GM19438 (cell line): Measurements from ENCODE around the gene PEX11B.

Experiments
- ATAC-seq: cut with Tn5 transposase; IDR thresholded peaks from one replicate; pipeline ENCODE4 v1.9.1; 2021; ENCODE audit warnings: low read depth; ENCODE audit not compliant: unreplicated experiment

PEX11B gene

DNA sequence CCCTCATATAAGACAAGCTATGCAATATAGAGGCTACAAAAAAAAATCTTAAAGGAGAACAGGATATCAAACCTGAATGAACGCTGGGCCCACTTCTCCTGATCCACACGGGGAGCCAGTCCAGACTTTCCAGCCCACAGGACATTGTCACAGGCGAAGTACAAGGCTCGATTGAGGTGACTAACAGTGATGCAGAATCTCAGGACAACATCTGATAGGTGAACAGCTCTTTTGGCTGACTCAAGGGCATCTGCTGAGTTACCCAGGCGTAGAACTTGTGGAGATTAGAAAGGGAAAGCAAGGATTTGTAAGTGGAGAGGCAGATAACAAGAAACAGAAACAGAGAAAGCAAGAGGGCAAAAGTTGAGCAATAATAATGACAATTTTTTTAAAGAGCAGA lies 1.8 kb downstream of the PEX11B start:
- no peak for ATAC-seq

DNA sequence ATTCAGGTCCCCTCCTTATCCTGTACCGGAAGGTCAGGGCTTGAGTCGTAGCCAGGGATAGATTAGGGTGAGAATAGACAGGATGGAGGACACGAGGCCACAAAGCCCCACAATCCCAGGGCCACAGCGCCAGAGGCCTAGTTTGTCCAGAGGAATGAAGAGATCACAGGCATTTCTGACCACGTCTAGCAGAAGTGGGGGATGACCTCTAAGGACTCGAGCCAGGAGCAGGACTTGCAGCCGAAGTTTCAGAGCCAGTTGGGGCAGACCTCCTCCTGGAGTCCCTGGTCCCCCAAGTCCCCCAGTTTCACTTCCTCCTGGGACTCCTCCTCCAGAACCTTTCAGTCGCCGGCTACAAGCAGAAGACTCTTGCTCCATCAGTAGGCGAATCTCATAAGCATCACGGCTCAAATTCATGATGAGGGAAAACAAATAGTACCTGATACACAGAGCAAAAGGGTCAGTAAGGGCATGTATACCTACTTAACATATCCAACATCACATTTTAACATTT lies 6.3 kb downstream of the PEX11B start:
- no peak for ATAC-seq

DNA sequence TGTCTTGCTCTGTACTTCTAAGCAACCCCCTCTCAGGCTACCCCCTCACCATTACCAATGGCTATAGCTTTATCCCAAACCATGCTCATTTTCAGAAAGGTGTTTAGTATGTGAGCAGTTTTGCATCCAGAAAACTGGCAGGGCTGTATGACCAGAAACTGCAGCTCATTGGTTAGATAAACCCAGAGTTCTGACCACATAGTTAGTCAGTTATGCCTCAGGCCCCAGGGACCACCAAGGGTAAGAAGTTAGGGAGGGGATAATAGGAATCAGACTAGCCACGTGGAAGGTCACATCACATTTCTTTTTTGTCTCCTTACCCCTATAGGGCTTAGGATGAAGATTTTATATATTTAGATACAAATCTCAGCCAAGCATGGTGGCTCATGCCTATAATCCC lies 9.9 kb downstream of the PEX11B start:
- no peak for ATAC-seq

DNA sequence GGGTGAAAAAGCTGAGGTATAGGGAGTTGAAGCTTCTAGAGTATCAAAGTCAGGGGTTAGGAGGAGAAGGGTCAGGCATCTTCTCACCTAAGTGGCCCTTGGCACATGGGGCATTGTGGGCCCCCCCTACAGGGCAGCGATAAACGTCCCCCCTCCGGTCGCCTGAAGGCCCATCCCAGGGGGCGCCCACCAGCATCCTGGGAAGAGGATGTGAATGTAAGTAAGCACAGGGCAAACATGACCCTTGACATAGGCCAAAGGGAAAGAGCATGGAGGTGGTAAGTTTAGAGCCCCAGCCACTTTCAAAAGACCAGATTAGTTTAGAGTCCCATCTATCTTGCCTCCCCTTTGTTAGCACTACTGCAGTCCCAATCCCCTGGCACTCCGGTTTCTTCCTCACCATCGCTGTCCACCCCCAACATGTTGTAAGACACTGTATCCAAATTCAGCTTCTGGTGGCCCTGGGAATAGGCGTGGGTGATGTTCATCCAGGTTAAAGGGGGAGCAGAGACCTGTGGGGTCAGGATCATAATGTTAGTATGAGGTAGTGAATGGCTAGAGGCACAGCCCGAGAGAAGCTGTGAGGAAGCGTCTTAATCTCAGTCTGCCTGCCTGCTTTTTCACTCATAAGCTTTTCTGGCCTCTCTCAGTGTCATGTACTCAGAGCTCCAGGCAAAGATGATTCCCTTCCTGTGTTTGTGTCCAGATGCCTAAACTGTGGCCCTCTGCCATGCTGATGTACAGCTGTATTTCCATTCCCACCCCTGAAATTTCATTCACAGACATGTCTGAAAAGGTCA lies 11.4 kb downstream of the PEX11B start:
- no peak for ATAC-seq

DNA sequence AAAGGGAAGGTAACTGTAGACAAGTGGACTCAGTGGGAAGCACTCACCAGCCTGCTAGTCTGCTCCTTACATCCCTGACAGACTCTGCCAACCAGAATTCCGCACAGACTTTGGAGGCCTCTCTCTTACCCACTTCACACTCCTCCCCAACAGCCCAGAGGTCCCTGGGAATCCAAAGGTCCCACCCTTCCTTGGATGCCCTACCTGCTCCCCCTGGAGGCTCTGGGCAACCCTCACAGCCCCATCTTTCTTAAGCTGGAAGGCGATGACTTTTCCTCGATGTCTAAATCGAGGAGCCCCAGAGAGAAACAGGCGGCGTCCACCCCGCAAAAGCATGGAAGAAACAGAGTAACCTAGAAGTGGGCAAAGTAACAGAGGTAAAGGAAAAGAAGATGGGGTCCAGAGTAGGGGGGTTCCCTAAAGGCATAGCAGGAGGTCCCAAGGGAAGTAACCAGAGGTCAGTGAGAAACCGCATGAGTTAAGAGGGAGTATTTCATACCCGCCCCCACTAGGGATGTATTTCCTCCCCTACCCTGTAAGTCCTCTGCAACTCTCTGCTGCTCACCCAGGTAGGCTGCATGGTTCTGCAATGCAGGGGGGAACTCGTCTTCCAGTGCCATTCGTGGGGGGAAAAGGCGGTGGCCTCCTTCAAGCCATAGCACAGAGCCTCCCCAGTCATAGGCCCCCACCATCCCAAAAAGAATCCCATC lies 17.1 kb downstream of the PEX11B start:
- ATAC-seq = no peak

DNA sequence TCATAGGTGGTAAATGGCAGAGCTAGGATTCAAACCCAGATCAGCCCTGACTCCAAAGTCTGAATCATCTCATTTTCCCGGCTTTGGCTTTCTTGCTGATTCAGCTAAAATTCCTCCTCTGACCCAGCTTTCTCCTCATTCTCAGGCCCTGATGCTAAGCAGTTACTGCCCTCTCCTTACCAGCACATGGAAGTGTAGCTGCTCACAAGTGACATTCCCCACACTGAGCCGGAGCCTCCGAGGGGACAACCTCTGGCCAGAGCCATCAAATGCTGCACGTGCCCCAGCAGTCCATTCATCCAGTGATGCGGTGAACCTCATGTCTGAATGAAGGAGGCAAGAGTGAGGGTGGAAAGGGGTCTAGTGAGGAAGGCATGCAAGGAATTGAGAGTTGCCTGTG lies 19.8 kb downstream of the PEX11B start:
- no peak for ATAC-seq

DNA sequence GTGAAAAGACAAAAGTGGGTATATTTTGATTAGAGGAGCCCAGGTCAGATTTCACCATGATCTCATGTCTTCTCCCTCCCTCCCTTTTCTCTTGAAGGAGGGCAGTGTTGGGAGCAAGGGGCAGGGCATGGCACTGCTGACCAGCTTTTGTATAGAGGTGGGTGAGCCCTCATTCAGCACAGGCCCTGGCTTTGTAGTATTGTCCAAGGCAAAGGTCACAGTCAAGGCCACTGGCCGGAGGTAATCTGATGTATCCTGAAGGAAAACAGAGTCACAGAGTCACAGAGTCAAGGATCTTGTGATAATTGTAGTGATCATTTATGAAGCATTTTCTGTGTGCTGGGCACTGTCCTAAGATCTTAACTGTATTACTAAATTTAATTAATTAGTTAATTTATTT lies 20.5 kb downstream of the PEX11B start:
- no peak for ATAC-seq

DNA sequence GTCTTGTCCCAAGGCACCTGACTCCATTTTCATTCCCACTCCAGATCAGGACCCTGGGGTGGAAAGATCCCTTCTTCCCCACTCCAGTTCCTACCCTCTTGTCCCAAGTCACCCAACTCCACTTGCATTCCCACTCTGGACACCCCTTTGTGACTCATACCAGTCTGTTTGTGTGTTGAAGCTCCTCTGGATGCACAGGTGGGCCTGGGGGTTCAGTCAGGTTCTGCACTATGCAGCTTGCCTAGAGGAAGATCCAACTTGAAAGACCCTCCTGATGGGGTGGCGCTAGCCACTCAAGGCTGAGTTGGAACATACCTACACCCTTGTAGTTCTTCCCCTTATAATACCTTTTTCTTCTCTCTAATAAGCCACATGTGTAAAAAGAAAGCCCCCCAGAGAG lies 23.0 kb downstream of the PEX11B start:
- ATAC-seq = no peak

DNA sequence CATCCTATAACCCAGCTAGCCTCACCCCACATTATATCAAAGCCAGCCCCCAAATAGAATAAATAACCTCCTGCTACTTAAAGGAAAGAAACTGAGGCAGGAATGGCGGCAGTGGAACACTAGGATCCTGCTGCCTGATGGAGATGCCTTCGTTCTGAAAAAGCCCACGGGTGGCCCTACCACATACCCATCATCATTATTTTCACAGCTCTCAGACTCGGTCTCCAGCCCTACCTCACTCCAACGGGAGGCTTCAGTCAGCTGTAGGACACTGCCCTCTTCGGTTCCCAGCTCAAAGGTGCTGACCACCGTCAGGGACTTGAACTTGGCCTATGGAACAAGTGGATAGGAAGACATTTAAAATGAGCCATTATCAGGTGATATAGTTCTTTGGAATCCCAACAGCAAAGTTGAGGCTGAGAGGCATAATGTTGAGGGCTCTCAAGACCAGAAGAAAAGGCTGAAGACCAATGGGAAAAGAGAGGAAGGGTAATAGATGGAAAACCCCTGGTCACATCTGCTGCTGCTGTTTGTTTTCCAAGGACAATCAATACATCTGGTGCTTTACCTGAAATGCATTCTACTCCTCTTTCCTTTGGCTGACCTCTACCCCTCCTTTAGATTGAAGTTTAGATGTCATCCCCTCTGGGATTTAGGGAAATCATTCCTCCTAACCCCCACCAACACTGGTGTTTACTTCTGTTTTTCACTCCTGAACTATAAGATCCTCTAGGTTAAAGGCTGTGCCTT lies 25.0 kb downstream of the PEX11B start:
- ATAC-seq = no peak

DNA sequence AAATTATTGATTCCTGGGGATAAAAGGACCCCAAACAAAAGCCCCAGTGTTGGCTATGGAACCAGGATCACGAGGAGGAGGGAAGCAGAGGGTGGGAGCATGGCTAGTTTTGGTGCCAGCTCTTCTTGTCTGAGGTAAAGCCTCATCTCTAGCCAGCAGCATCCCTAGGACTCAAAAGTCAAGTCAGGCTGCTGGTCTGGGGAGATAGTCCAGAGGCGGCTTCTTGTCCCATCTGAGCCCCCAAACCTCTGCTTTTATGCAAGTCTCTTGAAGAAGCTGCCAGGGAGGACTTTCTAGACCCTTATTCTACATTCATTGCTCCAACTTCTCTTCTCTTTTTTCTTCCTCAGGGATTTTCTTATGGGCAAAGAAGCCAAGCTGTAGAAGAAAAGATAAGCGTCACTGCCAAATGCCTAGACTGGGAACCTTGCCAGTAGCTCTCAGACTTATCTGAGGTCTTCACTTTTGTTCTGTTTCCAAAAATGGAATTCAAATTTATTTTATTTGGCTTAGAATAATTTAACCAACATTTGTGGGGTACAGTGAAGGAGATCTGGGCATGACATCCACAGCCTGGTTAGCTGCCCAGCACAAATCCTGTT lies 25.9 kb downstream of the PEX11B start:
- ATAC-seq = no peak

DNA sequence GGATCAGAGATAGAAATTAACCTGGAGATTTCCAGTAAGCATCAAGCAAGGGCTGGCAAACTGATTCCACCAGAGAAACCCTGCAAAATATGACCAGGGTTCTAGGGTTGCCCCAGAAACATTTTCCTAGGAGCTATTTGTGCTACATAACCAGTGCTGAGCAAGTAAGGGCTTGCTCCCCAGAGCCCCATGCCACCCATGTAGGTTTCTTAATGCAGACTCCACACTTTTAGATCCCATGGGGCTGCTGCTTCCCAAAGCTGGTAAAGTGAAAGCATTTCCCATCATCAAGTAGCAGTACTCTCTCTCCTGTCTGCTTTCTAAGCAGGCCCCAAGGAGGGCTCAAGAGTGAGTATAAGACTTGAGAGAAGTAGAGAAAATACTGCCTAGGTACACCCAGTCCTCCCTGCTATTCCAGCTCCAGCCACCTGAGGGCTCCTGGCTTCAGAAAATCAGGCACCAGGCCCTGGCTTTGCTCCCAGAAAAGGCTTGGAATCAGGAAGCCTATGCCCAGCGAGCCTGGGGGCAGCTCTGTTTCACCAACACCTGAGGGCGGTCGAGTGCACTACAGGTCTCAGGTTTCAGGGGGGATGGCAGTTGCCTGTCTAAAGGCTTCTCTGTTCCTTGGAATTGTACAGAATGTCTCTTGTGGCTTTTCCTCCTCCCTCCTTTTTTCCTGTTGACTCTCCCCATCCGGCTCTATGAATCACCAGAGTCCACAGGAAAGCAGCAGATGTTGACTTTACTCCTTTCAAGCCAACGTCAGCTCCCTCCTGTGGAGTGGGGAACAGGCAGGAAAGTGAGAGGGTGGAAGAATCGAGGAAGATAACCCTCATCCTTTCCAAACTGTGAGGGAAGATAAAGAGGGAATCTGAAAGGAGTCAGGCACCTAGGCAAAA lies 26.7 kb downstream of the PEX11B start:
- no peak for ATAC-seq

DNA sequence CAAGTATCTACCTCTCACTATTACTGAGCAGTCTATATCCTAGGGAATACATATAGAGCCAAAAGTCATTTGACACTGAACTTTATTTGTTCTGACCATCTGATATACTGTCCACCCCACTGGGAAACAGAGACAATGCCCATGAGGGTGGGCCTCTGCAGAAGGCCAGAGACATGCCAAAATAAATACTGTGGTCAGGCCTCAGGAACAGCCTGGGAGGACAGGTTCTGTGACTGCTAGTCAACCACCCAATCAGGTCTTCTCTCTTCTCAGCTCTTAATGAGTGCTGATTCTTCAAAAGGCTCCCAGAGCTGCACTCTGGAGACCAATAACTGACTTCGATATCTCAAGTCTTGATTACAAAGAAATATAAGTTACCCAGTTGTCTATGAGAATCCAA lies 27.4 kb downstream of the PEX11B start:
- ATAC-seq = no peak

DNA sequence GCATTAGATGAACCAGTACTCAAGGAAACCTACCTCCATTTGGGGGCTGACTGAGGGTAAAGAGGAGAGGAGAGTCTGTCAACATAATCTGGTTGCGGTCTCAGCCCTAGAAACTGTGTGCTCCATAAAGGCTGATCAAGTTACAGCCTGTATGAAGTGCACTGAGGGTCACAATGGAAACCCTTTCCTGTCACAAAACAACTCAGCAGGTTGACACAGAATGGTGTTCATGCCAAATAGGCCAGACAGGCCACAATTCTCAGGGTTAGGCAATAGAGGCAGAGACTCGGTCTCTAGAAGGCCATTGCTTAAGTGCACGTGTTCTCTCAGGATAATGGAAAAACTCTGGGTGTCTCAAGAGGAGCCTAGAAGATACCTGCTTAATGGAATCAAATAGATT lies 28.8 kb downstream of the PEX11B start:
- no peak for ATAC-seq

DNA sequence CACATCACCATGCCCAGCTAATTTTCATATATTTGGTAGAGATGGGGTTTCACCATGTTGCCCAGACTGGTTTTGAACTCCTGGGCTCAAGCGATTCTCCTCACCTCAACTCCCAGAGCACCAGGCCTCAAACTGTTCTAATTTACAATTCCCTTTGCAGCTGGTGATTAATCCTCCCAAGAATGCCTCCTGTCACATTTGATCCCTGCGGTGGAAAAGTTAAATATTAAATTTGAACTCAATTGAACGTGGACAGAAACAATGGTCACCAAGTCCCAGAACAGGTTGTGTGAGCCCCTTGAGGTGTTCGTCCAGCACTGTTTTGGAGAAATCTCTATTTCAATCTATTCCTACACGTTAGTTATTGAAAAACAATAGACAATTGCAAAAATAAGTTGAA lies 30.9 kb downstream of the PEX11B start:
- no peak for ATAC-seq

DNA sequence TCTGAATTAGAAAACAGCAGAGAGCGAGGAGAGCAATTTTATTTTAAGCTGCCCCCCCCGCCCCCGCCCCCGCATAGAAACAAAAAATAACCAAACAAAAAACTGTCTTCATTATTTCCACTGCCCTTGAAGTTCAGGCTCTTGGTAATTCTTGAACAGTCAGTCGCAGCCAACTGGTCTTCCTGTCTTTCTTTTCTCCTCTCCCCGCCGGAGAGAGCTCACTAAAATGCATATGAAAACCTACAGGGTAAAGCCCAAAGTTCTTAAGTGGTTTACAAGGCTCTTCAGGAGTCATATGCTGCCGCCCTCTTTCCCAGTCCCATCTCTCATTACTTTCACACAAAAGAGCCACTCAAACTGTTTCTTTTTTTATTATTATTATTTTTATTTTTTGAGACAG lies 31.7 kb downstream of the PEX11B start:
- ATAC-seq = no peak

DNA sequence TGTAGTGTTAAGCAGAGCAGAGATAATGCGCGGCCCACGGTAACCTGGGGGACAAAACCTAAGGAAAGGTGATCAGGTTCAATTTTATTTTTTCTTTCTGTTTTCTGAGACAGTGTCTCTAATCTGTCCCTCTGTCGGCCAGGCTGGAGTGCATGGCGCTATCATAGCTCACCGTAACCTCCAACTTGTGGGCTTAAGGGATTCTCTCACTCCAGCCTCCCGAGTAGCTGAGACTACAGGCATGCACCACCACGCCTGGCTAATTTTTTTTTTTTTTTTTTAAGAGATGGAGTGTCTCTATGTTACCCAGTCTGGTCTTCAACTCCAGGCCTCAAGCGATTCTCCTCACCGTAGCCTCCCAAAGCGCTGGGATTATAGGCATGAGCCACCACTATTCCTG lies 32.1 kb downstream of the PEX11B start:
- no peak for ATAC-seq

DNA sequence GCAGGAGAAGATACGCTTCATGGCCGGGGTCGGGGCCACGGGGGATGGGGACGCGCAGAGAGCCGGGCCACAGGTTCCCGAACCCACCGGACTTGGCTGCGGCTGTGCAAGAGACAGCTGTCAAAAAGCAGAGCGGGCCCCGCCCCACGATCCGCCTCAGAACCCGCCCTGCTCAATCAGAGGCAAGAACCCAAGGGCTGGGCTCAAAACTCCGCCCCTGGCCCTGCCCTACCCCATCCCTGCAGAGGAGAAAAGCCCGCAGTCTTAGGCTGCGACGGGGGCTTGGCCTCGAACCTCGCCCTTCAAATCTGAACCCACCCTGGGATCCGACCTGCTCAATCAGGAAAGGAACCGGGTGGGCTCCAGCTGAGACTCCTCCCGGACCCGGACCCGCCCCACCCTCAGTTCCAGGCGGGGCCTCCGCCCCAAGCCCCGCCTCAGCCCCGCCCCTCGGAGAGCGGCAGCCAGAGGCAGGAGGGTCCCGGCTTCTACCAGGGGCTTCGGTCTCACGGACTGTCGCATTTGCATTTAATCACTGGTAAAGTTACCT lies 32.7 kb downstream of the PEX11B start, which contains the start of gene ANKRD35:
ANKRD35 (minus strand) TSS at position 129 of the 550 bp plus-strand sequence; CDS start at position 21, 108 bp downstream.
- ATAC-seq = peak; percentile 99

DNA sequence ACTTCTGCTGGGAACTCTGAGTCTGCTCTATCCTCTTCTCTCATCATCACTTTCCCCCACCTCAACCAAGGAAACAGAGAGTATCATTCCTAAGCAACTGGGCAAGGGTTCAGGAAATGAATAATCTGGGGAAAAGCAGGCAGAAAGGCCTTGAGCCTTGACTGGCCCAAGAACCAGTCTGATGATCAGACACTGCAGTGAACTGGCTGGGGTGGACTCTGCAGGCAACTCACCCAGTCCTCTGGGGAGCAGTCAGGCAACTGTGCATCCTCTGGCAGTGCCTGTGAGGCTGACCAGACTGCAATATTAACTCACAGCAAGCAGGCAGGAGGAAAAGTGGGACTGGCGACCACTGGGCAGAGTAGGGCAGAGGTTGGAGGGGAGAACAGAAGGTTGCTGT lies 33.8 kb downstream of the PEX11B start:
- no peak for ATAC-seq

DNA sequence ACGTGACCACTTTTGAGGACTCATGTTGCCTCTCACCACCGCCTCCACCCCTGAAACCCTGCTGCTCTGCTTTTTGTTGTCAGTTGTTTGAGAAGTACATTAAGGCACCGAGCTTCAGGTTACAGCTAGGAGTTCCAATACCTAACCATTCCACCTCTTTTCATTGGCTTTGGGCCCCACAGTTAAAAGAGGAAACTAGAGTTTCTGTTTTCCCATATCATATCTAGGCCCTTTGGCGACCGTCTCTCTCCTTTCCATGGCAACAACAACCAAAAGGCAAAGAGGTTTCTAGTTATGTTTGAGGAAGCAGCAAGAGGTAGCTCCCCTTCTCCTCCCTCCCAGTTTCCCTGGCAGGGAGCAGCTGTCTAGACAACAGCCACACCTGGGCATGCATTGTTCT lies 38.7 kb downstream of the PEX11B start:
- no peak for ATAC-seq
